Brain pericyte (primary cell): ENCODE results near the gene DCC.
"Not testable (repeated sequence)": the region's sequence is repeated elsewhere in the genome, so short reads cannot be mapped to it uniquely, and the experiment has no call there.

ENCODE experiments used
- DNase-seq: peaks from one replicate; pipeline ENCODE4 v3.0.0-alpha.2; 2012; ENCODE audit warnings: low read depth, low spot score

Gene DCC

DNA sequence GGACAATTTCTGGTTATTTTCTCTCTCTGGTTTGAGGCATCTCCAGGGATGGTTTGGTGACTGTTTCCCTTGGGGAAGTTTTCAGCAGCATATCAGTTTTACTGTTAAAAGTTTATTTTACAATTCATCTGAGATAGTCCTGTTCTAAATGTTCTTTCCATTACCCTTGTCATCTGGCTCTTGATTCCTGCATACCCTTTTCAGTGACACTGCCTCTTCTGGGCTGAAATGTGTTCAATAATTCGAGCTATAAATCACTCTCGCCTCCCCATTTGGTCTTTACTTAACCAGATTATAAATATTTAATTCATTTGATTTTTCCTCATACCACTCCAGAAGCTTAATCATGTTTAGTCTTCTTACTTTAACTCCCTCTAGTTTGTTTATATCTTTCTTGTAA is 9.5 kb downstream of the DCC start:
- DNase-seq = no peak

DNA sequence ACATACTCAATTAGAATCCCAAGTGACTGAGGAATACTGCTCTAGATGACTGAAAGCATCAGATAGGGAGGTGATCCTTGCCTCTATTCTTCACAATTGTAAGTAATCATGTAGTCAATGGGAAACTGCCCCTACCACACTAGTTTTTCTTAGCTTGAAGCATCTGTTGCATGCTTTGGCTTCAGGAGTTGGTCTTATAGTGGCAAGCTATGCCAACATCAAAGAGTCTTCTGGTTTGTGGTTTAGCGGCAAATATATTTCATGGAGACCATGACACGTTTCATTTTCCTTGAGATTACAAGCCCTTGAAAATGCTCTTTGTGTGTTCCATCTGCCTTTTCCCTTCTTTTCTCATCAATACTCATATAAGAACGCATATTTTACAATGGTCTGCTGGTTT is 12.9 kb downstream of the DCC start:
- no peak for DNase-seq

DNA sequence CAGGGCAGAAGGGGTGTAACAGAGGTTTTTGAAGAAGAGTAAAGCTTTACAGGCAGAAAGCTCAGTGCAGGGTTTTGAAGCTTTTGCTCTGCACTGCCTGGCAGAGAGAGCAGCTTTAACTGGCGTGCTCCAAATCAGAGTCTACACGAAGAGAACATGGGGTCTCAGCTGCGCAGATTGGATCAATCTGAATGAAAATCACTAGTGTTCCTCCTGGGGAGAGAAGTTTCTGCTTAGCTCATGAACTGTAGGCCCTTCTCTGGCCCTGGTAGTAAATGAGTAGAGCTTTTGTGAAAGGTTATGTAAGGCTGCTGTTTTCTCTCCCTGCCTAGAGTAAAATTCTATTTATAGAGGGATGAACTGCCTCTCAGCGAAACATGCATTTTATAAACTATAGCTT is 13.6 kb downstream of the DCC start:
- DNase-seq = no peak

DNA sequence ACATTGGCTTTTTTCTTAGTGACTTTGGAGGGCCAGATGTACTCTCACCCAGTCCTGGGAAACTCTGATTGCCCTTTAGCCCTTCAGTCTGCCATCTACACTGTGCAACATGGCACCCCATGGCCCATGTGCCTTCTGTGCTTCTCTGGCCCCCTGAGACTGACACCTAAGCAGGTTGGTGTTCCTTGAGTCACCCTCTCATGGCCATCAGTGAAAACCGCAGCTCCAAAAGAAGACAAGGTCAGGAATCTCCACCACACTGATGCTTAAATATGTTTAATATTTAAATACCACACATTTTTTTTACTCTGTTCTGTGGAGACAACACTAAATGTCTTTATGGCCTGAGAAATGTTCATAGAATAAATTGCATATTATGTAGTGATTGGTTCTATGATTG is 23.9 kb downstream of the DCC start:
- no peak for DNase-seq

DNA sequence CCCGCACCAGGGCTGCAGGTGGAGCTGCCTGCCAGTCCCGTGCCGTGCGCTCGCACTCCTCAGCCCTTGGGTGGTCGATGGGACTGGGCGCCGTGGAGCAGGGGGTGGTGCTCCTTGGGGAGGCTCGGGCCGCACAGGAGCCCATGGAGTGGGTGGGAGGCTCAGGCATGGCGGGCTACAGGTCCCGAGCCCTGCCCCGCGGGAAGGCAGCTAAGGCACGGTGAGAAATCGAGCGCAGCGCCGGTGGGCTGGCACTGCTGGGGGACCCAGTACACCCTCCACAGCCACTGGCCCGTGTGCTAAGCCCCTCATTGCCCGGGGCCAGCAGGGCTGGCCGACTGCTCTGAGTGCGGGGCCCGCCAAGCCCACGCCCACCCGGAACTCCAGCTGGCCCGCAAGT is 26.9 kb downstream of the DCC start:
- not testable (repeated sequence) for DNase-seq

DNA sequence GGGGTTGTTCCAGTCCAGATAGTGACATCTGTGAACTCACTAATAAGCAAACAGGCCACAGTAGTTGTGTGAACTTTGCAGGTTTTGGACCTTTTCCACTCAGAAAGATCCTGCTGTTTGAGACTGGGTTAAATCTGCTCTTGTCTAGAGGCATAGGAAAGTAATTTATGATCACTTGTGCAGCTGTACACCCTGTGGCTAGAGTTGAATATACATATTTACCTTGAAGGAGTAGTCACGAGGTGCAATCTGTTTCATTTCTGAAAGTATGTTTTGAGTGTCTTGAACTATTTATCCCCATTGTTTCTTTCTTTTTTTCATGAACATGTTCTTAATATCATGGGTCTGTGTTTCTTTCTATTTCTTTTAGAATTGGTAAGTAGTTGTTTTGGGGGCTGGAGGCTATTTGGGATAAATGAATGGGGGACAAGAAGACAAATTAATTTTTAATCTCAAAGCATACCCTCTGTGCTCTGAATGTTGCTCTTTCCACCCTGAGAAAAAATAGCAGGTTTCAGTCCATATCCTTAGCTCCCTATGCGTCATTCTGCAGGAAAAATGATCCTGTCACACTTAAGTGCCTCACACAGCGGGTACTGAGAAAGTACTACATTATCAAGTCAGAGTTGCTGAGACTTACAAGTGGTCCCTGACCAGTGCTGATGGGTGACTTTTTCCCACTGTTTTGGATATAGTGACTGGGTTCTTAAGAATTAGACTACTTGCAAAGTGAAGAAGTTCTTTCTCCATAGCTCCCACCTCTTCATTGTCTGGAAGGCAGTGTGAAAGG is 28.2 kb downstream of the DCC start:
- DNase-seq = no peak

DNA sequence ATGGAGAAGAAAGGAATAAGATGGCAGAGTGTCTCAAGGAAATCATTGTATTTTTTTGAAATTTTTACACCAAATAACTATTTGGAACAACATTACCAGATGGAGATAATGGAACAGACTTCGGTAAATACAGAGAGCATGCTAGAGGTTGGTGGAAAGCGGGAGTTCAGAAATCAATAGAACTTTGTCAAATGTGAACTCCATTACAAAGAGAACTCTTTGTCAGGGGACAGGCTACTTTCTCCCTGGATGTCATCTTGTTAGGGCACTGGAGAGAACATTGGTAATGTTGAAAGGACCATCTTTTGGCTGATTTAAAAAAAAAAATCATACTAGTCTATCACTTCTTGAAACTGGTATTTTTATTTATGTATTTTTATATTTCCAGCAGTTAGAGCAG is 30.8 kb downstream of the DCC start:
- DNase-seq = no peak

DNA sequence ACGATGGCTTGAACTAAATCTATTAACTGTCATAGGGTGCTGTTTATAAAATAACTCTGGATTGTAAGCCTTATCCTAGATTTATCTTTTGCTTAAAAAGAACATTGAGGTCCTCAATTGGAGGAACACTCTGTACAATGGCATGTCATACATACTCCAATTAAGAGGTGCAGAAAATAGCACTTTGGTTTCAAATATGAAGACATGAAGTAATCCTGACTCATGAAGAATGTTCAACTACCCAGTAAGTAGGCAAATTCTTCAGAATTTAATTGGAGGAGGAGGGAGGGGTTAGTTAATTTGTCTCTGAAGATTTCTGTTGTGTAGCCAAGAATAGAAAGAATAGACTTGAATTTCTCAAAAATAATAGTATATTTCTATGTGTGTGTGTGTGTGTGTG is 36.1 kb downstream of the DCC start:
- no peak for DNase-seq

DNA sequence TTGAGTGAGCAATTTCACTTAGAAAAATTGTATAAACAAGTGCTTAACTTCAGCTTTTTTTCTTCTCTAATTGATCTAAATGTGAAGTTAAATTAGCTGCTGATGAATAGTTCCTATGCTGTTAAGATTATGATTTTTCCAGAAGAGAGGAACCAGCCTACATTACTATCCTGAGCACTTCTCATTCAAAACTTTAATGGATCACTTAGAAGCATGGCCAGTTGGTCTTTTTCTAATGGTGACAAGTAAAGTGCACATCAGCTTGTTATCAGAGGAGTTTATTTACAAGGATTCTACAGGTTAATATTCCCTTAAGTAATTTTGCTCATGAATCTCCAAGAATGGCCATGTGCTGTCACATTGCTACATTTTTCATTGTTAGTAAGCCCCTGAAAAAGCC is 37.1 kb downstream of the DCC start:
- DNase-seq = no peak

DNA sequence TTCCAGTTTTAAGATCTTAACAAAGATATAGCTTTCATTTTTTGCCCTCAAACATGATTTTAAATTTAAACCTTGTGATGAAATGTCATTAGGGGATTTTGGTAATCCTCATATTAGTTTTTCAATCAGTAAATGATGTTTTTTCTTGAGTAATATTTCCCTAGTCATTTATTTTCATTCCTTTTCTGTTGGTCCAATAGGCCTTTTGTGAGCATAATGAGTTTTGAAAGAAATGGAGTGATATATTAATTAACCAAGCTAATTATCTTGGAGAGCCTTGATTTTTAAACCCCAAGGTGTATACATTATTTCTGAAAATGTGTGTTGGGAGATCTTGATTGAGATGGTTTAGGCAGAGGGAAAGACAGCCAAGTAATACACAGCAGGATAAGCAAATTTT is 46.3 kb downstream of the DCC start:
- DNase-seq = no peak

DNA sequence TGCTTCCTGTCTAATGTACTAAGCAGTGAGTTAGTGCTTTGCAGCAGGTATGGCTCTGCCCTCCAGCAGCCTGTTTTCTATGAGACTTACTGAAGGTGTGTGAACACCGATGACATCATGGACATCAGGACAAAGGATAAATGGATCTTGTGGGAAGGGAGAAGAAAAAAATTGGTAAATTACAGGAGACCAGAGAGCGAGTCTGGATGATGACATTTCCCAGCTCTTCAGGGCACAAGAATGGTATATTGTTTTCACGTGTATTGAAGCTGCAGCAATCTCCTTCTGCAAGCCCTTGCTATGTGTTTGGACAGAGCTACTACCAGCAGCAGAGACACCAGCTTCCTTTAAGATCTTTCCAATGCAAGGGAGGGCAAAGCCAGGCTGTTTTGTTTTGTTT is 47.2 kb downstream of the DCC start:
- DNase-seq = no peak

DNA sequence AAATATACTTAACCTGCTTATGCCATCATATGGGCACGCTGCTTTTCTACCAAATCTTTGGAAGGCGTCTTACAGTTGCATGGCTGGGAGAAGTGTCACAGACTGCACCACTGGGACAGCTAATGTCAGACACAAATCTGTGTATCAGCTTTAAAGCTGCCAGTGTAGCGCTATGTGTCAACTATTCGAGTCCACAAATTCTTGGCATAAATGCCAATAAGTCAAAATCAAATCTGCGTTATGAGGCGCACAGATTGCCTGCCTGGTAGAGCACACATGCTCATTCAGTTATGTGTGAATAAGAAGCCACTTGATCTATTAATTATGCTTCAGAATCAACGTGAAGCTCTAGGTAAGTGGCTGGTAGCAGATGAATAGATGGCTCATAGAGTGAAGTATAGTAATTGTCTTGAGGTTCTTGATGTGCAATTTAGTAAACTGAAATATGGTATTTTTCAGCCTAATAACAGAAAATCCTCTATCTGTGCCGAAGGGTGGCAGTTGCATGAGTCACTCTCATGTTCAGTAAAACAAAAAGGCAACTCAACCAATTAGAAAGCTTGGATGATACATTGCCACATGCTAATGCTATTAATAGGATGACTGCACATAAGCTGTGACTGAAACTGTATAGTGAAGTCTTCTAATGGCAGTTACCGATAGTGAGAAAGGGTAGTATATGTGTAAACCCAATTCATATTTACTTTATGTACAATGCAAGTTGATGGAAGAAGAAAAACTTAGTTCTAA is 52.0 kb downstream of the DCC start:
- no peak for DNase-seq

DNA sequence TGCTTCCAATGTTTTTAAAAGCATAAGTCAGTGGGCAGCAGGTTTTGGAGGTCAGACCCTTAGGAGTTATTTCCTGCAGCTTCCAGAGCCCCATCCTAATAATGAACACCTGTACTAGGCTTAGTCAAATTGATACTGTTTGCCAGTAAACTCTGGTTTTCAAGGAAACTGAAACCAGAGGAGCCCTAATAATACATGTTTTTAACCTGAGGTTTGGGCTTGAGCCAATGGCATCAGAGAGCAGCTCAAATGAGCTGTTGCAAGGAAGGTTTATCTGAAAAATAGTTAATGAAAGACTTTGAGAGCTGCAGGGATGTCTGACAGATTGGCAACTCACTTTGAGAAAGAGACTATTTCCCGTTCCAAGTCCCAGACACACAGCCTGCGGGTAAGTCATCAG is 54.6 kb downstream of the DCC start:
- no peak for DNase-seq

DNA sequence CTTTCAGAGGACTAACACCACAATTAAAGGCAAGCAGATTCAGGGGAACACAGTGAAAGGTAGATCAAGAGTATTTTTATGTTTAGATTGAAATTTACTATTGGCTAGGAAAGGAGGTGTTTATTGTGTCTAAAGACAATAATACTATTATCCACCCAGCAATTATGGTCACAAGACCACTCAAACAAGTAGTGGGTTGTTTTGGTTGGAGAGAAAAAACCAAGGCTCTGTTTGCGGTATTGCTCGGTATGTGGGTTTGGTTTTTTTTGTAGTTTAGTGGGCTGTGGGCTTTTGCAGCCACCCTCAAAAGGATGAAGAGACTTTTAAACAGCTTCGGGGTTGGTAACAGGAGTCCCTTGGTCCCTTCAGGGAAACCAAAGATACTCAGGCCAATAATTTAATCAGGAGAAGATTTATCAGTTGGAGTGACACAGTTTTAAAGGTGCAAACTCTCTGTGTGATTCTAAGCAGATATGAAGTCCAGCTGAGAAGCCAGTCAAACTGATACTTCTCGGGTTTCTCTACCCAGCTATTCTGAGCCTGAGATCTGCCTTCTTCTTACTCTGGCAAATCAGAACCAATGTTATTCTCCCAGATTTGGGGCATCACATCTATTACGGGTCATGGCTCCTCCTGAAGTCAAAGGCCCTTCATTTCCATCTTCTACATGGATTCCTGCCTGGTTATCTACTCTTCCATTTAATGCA is 55.3 kb downstream of the DCC start:
- DNase-seq = no peak

DNA sequence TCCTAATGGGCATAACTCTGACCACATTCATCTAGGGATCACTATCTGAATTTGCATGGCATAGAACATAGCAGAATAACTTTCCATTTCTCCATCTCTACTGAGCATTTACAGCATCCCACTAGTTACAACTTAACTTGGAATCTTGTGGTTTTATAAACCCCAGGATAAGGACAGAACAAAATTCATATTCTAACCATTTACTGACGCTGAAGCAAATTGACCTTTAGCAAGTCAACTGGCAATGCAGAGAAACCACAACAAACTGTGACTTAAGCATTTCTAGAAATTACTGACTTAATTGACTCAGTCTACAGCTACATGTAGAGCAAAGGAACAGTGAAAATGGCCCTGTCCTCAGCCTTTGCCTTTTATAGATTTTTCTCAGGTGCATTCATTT is 61.2 kb downstream of the DCC start:
- DNase-seq = no peak

DNA sequence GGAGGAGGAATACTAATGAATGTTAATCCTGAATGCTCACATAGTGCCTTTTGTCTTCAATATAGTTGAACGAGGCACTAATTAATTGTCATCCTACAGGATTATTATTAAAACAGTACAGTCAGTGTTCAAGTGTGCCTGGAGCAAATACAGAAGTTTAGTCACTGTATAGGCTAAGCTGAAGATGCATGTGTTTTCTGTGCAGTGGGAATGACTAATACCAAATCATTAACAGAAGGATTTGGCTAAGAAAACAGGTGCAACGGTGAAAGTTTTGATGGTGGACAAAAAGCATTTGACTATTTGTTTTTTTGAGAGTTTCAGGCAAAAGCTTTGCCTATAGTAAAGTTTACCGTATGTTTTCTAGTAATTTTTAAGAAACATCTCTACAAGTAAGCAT is 62.8 kb downstream of the DCC start:
- no peak for DNase-seq

DNA sequence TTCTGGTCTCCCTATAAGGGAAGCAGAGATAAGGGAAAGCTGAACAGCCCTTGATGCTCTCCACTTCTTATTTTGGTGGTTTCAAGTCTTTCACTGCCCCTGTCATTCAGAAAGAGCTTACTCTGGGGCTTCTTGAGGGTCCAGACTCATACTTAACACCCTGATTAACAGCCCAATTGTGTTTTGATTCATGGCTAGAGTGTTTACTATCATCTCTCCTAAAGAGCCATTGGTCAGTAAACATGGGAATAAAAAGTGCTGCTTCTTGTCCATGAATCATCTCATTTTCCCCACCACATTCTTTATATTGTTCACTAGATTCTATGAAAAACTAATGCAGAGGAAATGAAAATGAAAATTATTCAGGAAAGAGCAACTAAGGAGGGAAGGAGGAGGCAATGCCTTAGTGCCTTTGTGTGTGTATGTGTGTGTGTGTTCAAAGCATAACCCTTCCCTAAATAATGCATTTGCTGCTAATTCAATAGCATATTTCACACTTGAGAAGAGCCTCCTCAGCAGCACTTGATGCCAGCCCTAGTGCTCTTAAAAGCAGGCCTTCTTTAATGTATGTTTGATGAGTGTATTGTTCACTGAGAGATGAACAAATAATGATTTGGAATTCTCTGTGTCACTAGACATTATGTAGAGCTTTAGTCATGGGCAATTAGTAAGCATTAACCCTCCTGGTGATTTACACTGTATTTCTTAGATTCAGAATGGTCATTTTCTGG is 63.5 kb downstream of the DCC start:
- no peak for DNase-seq

DNA sequence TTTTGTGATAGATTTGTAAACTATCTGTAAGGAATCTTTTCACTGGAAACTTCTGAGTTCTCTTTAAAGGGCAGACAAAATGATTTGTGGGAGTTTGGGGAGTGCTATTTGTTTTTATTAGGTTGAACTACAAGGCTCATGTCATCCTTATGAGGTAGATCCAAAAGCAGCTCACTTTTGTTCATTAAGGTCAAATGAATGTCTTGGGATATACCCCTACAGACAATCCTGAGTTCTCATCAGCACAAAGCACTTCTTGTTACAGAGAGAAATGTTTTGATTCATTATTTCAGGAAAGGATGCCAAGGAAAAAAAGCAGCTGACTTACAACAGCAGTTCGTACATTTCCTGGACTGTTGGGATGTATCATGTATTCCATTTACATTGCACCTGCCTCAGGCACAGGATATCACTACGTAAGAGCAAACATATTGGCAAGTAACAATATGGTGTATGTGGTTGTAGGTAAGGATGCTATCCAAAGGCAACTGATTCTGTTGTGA is 68.9 kb downstream of the DCC start:
- DNase-seq = no peak

DNA sequence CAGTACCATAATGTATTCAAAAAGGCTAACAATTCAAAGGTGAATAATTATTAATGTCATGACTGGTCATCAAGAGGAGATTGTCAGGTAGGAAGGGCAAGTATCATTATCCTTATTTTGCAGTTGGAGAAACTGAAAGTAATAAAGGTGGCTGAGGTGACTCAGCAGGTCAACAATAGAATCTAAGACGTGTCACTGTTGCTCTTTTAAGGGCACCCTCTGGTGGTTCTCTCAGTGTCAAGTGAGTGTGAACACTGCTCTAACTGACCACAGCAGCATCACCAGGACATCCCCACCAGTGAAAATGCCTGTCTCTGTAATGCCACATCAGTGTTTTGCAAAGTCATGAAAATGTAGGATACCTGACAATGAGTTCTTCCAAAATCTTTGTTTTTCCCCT is 69.7 kb downstream of the DCC start:
- no peak for DNase-seq

DNA sequence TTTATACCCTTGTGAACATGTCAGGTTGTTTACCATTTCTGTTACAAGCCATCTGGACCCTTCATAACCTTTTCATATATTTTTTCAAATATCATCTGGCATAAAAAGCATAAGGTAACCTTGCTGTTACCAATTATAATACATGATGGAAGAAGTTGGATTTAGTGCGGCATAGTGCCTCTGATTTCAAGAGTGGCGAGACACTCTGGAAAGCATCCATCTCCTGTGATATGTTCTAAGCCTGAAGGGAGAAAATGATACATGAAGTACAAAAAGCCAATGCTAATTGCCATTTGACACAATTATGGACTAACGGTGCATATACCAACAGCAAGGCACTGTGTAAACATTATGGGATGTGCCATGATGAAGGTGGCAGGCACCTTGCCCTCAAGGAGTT is 75.1 kb downstream of the DCC start:
- no peak for DNase-seq

DNA sequence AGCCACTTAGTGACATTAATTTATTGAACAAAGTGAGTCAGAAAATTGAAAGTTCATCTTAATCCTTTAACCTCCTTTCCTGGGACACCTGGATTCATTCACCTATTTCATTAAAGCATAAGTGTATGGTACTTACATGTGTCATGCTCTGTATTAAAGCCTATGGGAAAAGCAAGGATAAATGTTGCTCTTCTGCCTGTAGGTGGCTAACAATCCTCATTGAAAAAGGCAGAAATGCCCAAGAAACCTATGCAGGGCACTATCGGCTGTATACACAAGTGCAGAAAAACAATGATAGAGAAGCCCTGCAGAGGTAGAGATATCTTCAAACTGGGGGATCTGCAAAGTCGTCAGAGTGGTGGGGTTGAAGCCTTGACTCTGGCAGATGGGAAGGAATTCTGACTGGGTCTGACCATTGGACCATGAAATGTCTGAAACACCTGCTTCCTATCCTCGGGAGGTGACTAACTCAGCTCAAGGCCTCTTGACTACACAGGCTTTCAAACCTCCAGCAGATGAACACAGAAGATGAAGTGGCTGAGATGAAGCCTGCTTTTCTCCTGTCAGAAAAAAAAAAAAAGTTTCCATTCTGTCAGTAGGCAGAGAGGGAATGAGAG is 83.1 kb downstream of the DCC start:
- no peak for DNase-seq
